Measurements from ENCODE around the gene CTNS. TPM values are rescaled to one million over a fixed set of nuclear protein-coding genes. Genes with fewer than 3 reads are reported as not detected.

The CTNS gene
- total RNA-seq, 1 experiment from 2014 or later: 20.4 TPM

DNA sequence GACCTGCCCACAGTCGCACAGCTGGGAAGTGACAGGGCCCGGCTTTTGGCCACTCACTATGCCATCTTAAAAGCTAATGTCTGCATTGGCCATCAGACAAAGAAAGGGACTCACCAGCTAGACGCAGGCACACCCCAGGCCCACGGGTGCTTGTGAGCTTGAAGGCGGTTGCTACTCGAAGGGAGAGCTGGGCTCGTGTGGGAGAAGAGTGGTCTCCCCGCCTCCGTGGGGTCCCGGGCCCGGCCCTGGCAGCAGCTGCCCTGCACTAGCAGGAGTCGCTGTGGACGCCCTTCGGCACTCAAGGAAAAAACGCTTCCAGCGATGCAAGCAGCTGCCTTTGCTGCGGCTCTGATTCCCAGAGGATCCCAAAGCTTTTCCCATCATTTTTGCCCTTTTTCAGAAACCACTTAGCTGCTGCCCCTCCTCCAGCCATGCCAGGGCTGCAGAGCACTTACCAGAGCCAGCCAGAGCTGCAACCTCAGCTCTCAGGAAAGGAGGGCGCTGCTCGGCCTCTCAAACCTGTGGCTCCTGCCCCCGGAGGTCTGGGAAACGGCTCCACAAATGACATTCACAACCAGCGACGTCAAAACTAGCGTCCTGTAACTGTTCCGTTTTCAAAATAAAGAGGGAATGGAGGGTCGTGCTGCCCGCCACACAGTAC is 39.6 kb upstream of the CTNS start:
- no peak for ATAC-seq
- Histone ChIP-seq H3K27me3 (ENCODE audit: control insufficient read depth, insufficient read depth, low read length) (no peaks in the 10 kb centered on the region), H3K9me3 (ENCODE audit: control insufficient read depth, insufficient read depth, low read depth, low read length) (no peaks in the 10 kb centered on the region), H3K4me1 (ENCODE audit: control insufficient read depth, insufficient read depth, low read length) (no peaks in the 10 kb centered on the region), H3K4me3 (ENCODE audit: low read depth in 2 of 2, low read length in 2 of 2) (no peak overlapping the region), H3K27ac (ENCODE audit: low read length) (no peak overlapping the region), H3K36me3 (ENCODE audit: control insufficient read depth, insufficient read depth, low read length) (no peaks in the 10 kb centered on the region)
- in situ Hi-C loops (cut with HindIII; ENCODE audit: low pct_unique_long_range_greater_than_20kb, low sequenced_read_pairs): no loop called here
- TF ChIP-seq TCF7L2 (IDR thresholded peaks at IDR 0.05; ENCODE audit: low read depth, low read length) (no peak), POLR2AphosphoS5 (IDR thresholded peaks at IDR 0.05; ENCODE audit: low read depth, low read length) (no peak), SIN3A (IDR thresholded peaks at IDR 0.05; ENCODE audit: borderline replicate concordance, insufficient read depth, low read depth, low read length) (no peak)
- TF ChIP-seq, protein P1, sequence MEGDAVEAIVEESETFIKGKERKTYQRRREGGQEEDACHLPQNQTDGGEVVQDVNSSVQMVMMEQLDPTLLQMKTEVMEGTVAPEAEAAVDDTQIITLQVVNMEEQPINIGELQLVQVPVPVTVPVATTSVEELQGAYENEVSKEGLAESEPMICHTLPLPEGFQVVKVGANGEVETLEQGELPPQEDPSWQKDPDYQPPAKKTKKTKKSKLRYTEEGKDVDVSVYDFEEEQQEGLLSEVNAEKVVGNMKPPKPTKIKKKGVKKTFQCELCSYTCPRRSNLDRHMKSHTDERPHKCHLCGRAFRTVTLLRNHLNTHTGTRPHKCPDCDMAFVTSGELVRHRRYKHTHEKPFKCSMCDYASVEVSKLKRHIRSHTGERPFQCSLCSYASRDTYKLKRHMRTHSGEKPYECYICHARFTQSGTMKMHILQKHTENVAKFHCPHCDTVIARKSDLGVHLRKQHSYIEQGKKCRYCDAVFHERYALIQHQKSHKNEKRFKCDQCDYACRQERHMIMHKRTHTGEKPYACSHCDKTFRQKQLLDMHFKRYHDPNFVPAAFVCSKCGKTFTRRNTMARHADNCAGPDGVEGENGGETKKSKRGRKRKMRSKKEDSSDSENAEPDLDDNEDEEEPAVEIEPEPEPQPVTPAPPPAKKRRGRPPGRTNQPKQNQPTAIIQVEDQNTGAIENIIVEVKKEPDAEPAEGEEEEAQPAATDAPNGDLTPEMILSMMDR (IDR thresholded peaks at IDR 0.05): no peak
- TF ChIP-seq, protein P2, sequence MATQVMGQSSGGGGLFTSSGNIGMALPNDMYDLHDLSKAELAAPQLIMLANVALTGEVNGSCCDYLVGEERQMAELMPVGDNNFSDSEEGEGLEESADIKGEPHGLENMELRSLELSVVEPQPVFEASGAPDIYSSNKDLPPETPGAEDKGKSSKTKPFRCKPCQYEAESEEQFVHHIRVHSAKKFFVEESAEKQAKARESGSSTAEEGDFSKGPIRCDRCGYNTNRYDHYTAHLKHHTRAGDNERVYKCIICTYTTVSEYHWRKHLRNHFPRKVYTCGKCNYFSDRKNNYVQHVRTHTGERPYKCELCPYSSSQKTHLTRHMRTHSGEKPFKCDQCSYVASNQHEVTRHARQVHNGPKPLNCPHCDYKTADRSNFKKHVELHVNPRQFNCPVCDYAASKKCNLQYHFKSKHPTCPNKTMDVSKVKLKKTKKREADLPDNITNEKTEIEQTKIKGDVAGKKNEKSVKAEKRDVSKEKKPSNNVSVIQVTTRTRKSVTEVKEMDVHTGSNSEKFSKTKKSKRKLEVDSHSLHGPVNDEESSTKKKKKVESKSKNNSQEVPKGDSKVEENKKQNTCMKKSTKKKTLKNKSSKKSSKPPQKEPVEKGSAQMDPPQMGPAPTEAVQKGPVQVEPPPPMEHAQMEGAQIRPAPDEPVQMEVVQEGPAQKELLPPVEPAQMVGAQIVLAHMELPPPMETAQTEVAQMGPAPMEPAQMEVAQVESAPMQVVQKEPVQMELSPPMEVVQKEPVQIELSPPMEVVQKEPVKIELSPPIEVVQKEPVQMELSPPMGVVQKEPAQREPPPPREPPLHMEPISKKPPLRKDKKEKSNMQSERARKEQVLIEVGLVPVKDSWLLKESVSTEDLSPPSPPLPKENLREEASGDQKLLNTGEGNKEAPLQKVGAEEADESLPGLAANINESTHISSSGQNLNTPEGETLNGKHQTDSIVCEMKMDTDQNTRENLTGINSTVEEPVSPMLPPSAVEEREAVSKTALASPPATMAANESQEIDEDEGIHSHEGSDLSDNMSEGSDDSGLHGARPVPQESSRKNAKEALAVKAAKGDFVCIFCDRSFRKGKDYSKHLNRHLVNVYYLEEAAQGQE (IDR thresholded peaks at IDR 0.05; ENCODE audit: insufficient read depth in 1 of 2, low read depth in 2 of 2, low read length in 1 of 2): no peak
- ChIA-PET CTCF (no interaction called here), POLR2A (interaction anchor here (0.6 kb wide), 1 partner anchor 746 kb away, joined by 3 read pairs; no protein-coding TSS in a partner anchor)
- no TSS peak for BruUV-seq (replicated peaks)
- DNase-seq (ENCODE audit: low read depth, low spot score): no peak
- intact Hi-C loops (cut with micrococcal nuclease; ENCODE audit: unreplicated experiment): no loop called here

DNA sequence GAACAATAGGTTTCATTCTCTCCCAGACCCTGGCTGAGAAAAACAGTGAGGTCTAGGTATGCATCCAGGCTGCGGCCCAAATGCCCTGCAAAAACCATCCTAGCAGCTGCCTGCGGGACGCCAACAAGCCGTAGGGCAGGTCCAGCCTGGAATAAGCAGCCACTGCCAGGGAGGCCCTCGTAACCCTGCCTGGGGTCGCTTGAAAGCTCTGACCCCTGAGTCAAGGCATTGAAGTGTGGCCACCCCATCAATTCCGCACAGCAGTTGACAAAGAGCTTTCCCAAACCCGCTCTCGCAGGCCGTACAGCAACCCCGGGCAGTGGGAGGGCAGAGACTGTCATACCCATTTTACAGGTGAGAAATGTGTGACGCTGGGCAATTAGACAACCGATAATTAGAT is 38.5 kb upstream of the CTNS start:
- Histone ChIP-seq H3K4me3 (ENCODE audit: low read depth in 2 of 2, low read length in 2 of 2) (no peak overlapping the region), H3K27ac (ENCODE audit: low read length) (no peak overlapping the region), H3K4me1 (ENCODE audit: control insufficient read depth, insufficient read depth, low read length) (no peaks in the 10 kb centered on the region), H3K36me3 (ENCODE audit: control insufficient read depth, insufficient read depth, low read length) (no peaks in the 10 kb centered on the region), H3K9me3 (ENCODE audit: control insufficient read depth, insufficient read depth, low read depth, low read length) (no peaks in the 10 kb centered on the region), H3K27me3 (ENCODE audit: control insufficient read depth, insufficient read depth, low read length) (no peaks in the 10 kb centered on the region)
- DNase-seq (ENCODE audit: low read depth, low spot score): no peak
- ChIA-PET CTCF (no interaction called here), POLR2A (no interaction called here)
- intact Hi-C loops (cut with micrococcal nuclease; ENCODE audit: unreplicated experiment) (no loop called here), in situ Hi-C loops (cut with HindIII; ENCODE audit: low pct_unique_long_range_greater_than_20kb, low sequenced_read_pairs) (no loop called here)
- ATAC-seq: no peak
- no peak for TF ChIP-seq TCF7L2 (IDR thresholded peaks at IDR 0.05; ENCODE audit: low read depth, low read length)
- no peak for TF ChIP-seq POLR2AphosphoS5 (IDR thresholded peaks at IDR 0.05; ENCODE audit: low read depth, low read length)
- TF ChIP-seq, protein P1 (IDR thresholded peaks at IDR 0.05): no peak
- TF ChIP-seq, protein P2 (IDR thresholded peaks at IDR 0.05; ENCODE audit: insufficient read depth in 1 of 2, low read depth in 2 of 2, low read length in 1 of 2): no peak
- no peak for TF ChIP-seq SIN3A (IDR thresholded peaks at IDR 0.05; ENCODE audit: borderline replicate concordance, insufficient read depth, low read depth, low read length)
- no TSS peak for BruUV-seq (replicated peaks)

All from Panc1 (cell line).